Heart left ventricle (tissue), 16 donors: Measurements from ENCODE around the gene CELSR1. TPM values are rescaled to one million over a fixed set of nuclear protein-coding genes. Genes with fewer than 3 reads are reported as not detected.
A peak's percentile ranks its signal among the peaks of the same experiment; 100 is the strongest.

Experiments
- ATAC-seq, 4 donors: fragments of 200-7000 bp; cut with Tn5 transposase; one replicate each; pipeline ENCODE4 v1.9.1; 2020 to 2022; ENCODE audit warnings: moderate library complexity in 4 of 4, mild to moderate bottlenecking in 3 of 4, moderate number of reproducible peaks in 1 of 4
- DNase-seq, 5 donors: peaks; one replicate each; pipeline ENCODE4 v3.0.0-alpha.2; 2020
- H3K27ac ChIP-seq, 12 donors: fragments of 200-600 bp; sonication (generic) in 4 of 12; one replicate each; pipeline versions ENCODE4 v1.5.0 to v1.8.0; 2016 to 2022; ENCODE audit warnings: mild to moderate bottlenecking in 2 of 12
- H3K27me3 ChIP-seq, 9 donors: fragments of 200-600 bp; sonication (generic) in 2 of 9; one replicate each; pipeline versions ENCODE4 v1.5.1 to v1.8.0; 2016 to 2022; ENCODE audit warnings: mild to moderate bottlenecking in 3 of 9
- H3K36me3 ChIP-seq, 9 donors: fragments of 200-600 bp; sonication (generic) in 2 of 9; one replicate each; pipeline versions ENCODE4 v1.5.0 to v1.8.0; 2018 to 2022; ENCODE audit warnings: mild to moderate bottlenecking in 2 of 9
- H3K4me1 ChIP-seq, 12 donors: fragments of 200-600 bp; sonication (generic) in 4 of 12; one replicate each; pipeline versions ENCODE4 v1.5.0 to v1.8.0; 2016 to 2022; ENCODE audit warnings: mild to moderate bottlenecking in 3 of 12
- H3K4me3 ChIP-seq, 12 donors: fragments of 200-600 bp; sonication (generic) in 4 of 12; one replicate each; pipeline versions ENCODE4 v1.5.0 to v1.8.0; 2017 to 2022; ENCODE audit warnings: mild to moderate bottlenecking in 9 of 12, moderate library complexity in 4 of 12
- H3K9me3 ChIP-seq, 12 donors: fragments of 200-600 bp; sonication (generic) in 4 of 12; one replicate each; pipeline versions ENCODE4 v1.5.0 to v1.8.0; 2016 to 2022; ENCODE audit warnings: mild to moderate bottlenecking in 1 of 12
- POLR2A ChIP-seq, 2 donors: fragments of 450-650 bp; IDR thresholded peaks; one replicate each; pipeline ENCODE4 v1.6.1; 2017; ENCODE audit warnings: antibody characterized with exemption in 2 of 2, mild to moderate bottlenecking in 2 of 2, moderate library complexity in 2 of 2
- WGBS, 4 donors: extraction: QIAGEN DNeasy Blood & Tissue Kit in 2 of 4; methylation state at CpG; one replicate each; pipeline versions ENCODE4 v1.1.5 to v1.1.7; 2013 to 2018; 5-methylcytosine and 5-hydroxymethylcytosine counted together
- intact Hi-C, 10 donors: fragments of 100-400 bp; cut with DNase I; formaldehyde crosslinking; loops; one replicate each; pipeline versions ENCODE4 v1.11.1 to v1.14.2; 2022
- polyA plus RNA-seq, 2 donors: library from polyadenylated mRNA; stranded (reverse); fragments of 200-250 nt; gene quantifications; one replicate each; pipeline ENCODE4 v1.2.3, GENCODE V29; 2013
- total RNA-seq, 9 donors: library from RNA; depleted of rRNA in 2 of 9; stranded (reverse); fragments of >200 nt in 2 of 9; fragmentation: NEBNext Ultra II Directional in 3 of 9; extraction: Animal tissue kit (Norgen Biotek cat#: 25700) in 3 of 9; gene quantifications; one replicate each; pipeline versions ENCODE4 v1.1.0 to v1.2.4, GENCODE V29; 2016 to 2023
- TF ChIP-seq, protein P1 (sequence below), 12 donors: fragments of 200-600 bp; sonication (generic) in 4 of 12; IDR thresholded peaks; one replicate each; pipeline versions ENCODE4 v1.5.0 to v1.8.0; 2018 to 2022; ENCODE audit warnings: antibody characterized with exemption in 12 of 12, mild to moderate bottlenecking in 5 of 12
- donor health status: ischemic (EF 13 %, LVEDD 7.1; RV severe dilation, severe dysfunction).
- donor health status: healthy with polysubstance abuse.
- donor health status: DM: no; HTN: yes; CAD: no.
- donor health status: DM: no; HTN: no; CAD: no.
- donor health status: ischemic (EF 25% LVEDD 6.9; RV normal size, moderate dysfunction).
- donor health status: ischemic (EF 25% LVEDD 5.7; RV mildly dilated, moderate dysfunction).
- donor health status: healthy.
- donor health status: DM: yes; HTN: yes; CAD: no.
- donor health status: ischemic (EF 35%, LVEDD 5.7; RV mildly dilated, moderate dysfunction).
- donor health status: nonischemic (EF 11% LVEDD 7.7; RV severe dilation, severe dysfunction).
- donor health status: DM: yes; HTN: yes; CAD: no.
- donor health status: PGD.
- donor health status: ischemic (EF 29% LVEDD 5.4; RV normal size, mild dysfunction).
- donor health status: nonischemic (EF 23%, LVEDD 6.1; RV moderate dilation, normal function).

The CELSR1 gene
- total and polyA plus RNA-seq, 11 donors: 5.9 to 15.8 (median 11.9) TPM

DNA sequence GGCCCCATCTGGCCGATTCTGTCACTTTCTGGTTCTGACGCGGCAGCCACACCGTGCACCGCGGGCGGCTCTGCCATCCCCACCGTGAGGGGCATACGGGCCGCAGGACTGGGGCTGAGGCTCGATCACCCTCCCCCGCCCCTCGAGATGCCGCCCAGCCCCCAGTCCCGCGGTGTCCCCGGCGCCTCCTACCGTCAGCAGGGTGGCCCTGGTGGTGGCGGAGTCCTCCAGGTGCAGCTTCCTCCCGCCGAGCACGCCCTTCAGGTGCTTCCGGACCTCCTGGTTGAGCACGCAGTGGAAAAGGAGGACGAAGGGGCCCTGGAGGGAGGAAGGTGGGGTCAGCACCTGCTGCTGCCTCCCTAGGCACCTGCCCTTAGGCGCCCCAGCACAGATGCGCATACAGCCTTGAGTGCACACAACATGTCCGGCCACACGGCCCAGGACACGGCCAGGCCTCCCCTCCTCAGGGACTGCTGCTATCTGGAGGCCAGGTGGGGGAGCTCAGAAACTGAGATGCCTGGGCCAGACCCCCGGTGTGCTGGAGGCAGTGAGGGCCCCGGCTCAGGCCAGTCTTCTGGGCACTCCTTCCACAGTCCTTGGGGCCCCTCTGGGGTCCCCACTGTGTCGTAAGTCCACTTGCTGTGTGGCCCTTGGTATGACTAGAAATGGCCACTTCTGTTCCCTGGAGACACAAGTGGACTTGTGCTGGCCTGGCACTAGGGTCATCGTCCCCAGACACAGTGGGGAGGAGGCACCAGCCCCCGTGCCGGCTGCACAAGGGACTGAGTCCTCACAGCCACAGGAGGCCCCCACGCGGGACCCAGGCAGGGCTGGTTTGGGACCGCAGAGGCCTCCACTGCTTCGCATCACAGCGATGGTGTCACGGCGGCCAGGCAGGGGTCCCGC lies 170.4 kb downstream of the CELSR1 start:
- no peak overlapping the region for H3K27ac ChIP-seq
- no peaks in the 10 kb centered on the region for H3K9me3 ChIP-seq
- no peaks in the 10 kb centered on the region for H3K36me3 ChIP-seq
- WGBS, 4 donors: 61 to 74% (median 68%) methylated on average over 20 to 45 of the region's 45 CpGs
- TF ChIP-seq, protein P1, sequence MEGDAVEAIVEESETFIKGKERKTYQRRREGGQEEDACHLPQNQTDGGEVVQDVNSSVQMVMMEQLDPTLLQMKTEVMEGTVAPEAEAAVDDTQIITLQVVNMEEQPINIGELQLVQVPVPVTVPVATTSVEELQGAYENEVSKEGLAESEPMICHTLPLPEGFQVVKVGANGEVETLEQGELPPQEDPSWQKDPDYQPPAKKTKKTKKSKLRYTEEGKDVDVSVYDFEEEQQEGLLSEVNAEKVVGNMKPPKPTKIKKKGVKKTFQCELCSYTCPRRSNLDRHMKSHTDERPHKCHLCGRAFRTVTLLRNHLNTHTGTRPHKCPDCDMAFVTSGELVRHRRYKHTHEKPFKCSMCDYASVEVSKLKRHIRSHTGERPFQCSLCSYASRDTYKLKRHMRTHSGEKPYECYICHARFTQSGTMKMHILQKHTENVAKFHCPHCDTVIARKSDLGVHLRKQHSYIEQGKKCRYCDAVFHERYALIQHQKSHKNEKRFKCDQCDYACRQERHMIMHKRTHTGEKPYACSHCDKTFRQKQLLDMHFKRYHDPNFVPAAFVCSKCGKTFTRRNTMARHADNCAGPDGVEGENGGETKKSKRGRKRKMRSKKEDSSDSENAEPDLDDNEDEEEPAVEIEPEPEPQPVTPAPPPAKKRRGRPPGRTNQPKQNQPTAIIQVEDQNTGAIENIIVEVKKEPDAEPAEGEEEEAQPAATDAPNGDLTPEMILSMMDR (IDR thresholded peaks at IDR 0.05): no peak
- TF ChIP-seq POLR2A (IDR thresholded peaks at IDR 0.05): no peak
- intact Hi-C loops: loop anchor here in 6 of 10 donors (1.0 to 5.0 kb wide), 4 partner anchors 174 to 176 kb away; no protein-coding TSS in a partner anchor
- peak in 2 of 5 donors; percentile 23 to 64 for DNase-seq
- peaks cover 0 to 11% (median 0%) of the 10 kb centered on the region in 9 donors for H3K27me3 ChIP-seq
- peak in 1 of 4 donors; percentile 3 for ATAC-seq
- no peaks in the 10 kb centered on the region for H3K4me1 ChIP-seq
- peak overlapping the region in 1 of 12 donors; percentile 17 for H3K4me3 ChIP-seq

DNA sequence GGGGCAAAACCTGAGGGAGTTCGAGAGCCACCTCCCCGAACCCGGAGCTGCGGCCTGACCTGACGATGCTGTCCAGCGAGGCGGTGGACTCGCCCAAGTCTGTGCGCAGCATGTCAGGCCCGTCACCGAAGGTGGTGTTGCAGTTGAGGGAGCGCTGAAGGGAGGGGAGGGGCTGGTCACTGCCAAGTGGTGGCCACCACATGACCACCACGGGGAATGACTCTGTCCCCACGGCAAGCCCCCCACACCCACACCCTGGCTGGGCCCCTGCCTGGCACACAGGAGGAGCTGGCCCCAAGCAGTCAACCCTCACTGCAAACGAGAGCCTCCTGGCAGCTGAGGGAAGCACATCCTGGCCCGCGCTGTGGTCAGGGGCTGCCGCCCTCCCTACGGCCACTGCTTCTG lies 171.1 kb downstream of the CELSR1 start:
- Histone ChIP-seq H3K36me3 (no peaks in the 10 kb centered on the region), H3K9me3 (no peaks in the 10 kb centered on the region), H3K27ac (no peak overlapping the region), H3K27me3 (peaks cover 0 to 11% (median 0%) of the 10 kb centered on the region in 9 donors), H3K4me3 (no peak overlapping the region), H3K4me1 (no peaks in the 10 kb centered on the region)
- intact Hi-C loops: loop anchor here in 3 of 10 donors (2.0 to 5.0 kb wide), 3 partner anchors 174 to 176 kb away; no protein-coding TSS in a partner anchor
- ATAC-seq (no peak), DNase-seq (peak in 1 of 5 donors; percentile 49)
- WGBS, 4 donors: 77 to 88% (median 84%) methylated on average over 16 to 19 of the region's 19 CpGs
- TF ChIP-seq, protein P1 (IDR thresholded peaks at IDR 0.05): no peak
- TF ChIP-seq POLR2A (IDR thresholded peaks at IDR 0.05): no peak

DNA sequence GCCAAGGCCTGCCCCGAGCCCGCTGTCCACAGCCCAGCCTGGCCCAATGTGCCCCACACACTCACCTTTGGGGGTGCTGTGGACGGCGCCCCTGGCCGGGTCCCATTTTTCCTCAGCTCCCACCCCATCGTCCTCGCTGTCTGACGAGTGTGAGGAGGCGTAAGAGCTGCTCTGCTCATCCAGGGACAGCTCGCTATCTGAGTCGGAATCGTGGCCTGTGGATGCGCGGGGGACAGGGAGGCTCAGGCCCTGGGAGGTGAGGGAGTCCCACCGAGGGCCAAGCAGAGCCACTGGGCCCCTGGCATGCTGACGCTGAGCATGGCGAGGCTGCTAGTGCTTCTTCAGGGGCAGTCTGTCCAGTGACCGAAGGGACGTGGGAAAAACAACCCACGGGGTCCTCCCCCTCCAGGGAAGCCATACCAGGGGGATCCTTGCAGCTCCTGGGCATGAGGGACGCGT lies 172.2 kb downstream of the CELSR1 start:
- intact Hi-C loops: loop anchor here in 1 of 10 donors (5.0 kb wide), 1 partner anchor 177 kb away; no protein-coding TSS in a partner anchor
- no peak overlapping the region for H3K27ac ChIP-seq
- WGBS, 4 donors: 84 to 91% (median 85%) methylated on average over 14 to 22 of the region's 22 CpGs
- peak in 2 of 5 donors; percentile 19 to 48 for DNase-seq
- H3K36me3 ChIP-seq: no peaks in the 10 kb centered on the region
- TF ChIP-seq POLR2A (IDR thresholded peaks at IDR 0.05): no peak
- TF ChIP-seq, protein P1 (IDR thresholded peaks at IDR 0.05): no peak
- H3K4me1 ChIP-seq: no peaks in the 10 kb centered on the region
- ATAC-seq: no peak
- peaks cover 0 to 7% (median 0%) of the 10 kb centered on the region in 12 donors for H3K9me3 ChIP-seq
- H3K4me3 ChIP-seq: no peak overlapping the region
- H3K27me3 ChIP-seq: peaks cover 0 to 11% (median 0%) of the 10 kb centered on the region in 9 donors
